Measurements from ENCODE around the gene DYNC1LI2. TPM values are rescaled to one million over a fixed set of nuclear protein-coding genes. Genes with fewer than 3 reads are reported as not detected.

Gene DYNC1LI2
- total RNA-seq, 1 experiment from 2014 or later = 97.7 TPM

- H3K36me3 Mint-ChIP-seq (ENCODE audit: insufficient read depth, unreplicated experiment) = no peaks in the 10 kb centered on the region
- TF ChIP-seq CTCF (IDR thresholded peaks at IDR 0.05; ENCODE audit: unreplicated experiment) = no peak
- H3K9me3 Mint-ChIP-seq (ENCODE audit: unreplicated experiment) = peaks cover 9% of the 10 kb centered on the region
- H3K4me3 Mint-ChIP-seq (ENCODE audit: unreplicated experiment) = no peak overlapping the region
- H3K27me3 Mint-ChIP-seq (ENCODE audit: insufficient read depth, unreplicated experiment) = no peaks in the 10 kb centered on the region
- ChIA-PET CTCF (interaction anchor here (0.7 to 1.6 kb wide), 7 partner anchors 10 to 190 kb away, joined by 3 to 6 read pairs (median 3); no protein-coding TSS in a partner anchor), POLR2A (interaction anchor here (1.2 kb wide), 1 partner anchor 44 kb away, joined by 3 read pairs; no protein-coding TSS in a partner anchor)
- no peak overlapping the region for H3K27ac Mint-ChIP-seq (ENCODE audit: low read depth, unreplicated experiment)
- DNase-seq (ENCODE audit: unreplicated experiment) = no peak
- BruUV-seq (replicated peaks) = no TSS peak
- peaks cover 10% of the 10 kb centered on the region for H3K4me1 Mint-ChIP-seq (ENCODE audit: insufficient read depth, unreplicated experiment)
- intact Hi-C loops (cut with micrococcal nuclease) = no loop called here
Measured at GRCh38 chr16:66712512-66712911, 38.9 kb downstream of the DYNC1LI2 start.

DNA sequence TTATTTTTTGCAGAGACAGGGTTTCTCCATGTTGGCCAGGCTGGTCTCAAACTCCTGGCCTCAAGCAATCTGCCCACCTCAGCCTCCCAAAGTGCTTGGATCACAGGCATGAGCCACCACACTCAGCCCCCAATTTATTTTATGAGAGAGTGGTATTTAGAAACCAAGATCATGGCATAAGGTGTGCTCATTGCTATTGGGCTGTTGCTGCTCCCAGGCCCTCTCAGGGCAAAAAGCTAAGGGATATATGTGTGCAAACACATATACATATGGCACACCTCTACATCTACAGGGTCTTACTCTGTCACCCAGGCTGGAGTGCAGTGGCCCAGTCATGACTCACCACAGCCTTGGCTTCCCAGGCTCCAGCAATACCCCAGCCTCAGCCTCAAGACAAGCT, 39.8 kb downstream of the DYNC1LI2 start:
- ChIA-PET CTCF (interaction anchor here (1.0 to 1.2 kb wide), 3 partner anchors 16 to 32 kb away, joined by 3 read pairs; no protein-coding TSS in a partner anchor), POLR2A (no interaction called here)
- Mint-ChIP-seq H3K9me3 (ENCODE audit: unreplicated experiment) (peaks cover 9% of the 10 kb centered on the region), H3K27me3 (ENCODE audit: insufficient read depth, unreplicated experiment) (no peaks in the 10 kb centered on the region), H3K36me3 (ENCODE audit: insufficient read depth, unreplicated experiment) (no peaks in the 10 kb centered on the region), H3K4me1 (ENCODE audit: insufficient read depth, unreplicated experiment) (peaks cover 10% of the 10 kb centered on the region), H3K27ac (ENCODE audit: low read depth, unreplicated experiment) (no peak overlapping the region), H3K4me3 (ENCODE audit: unreplicated experiment) (no peak overlapping the region)
- BruUV-seq (replicated peaks) = no TSS peak
- DNase-seq (ENCODE audit: unreplicated experiment) = no peak
- intact Hi-C loops (cut with micrococcal nuclease) = no loop called here
- no peak for TF ChIP-seq CTCF (IDR thresholded peaks at IDR 0.05; ENCODE audit: unreplicated experiment)

GRCh38 chr16:66706506-66706880, 44.9 kb downstream of the DYNC1LI2 start:
- H3K27me3 Mint-ChIP-seq (ENCODE audit: insufficient read depth, unreplicated experiment) = no peaks in the 10 kb centered on the region
- intact Hi-C loops (cut with micrococcal nuclease) = no loop called here
- ChIA-PET POLR2A (no interaction called here), CTCF (interaction anchor here (1.3 kb wide), 1 partner anchor 24 kb away, joined by 3 read pairs; no protein-coding TSS in a partner anchor)
- H3K4me3 Mint-ChIP-seq (ENCODE audit: unreplicated experiment) = no peak overlapping the region
- H3K36me3 Mint-ChIP-seq (ENCODE audit: insufficient read depth, unreplicated experiment) = no peaks in the 10 kb centered on the region
- H3K27ac Mint-ChIP-seq (ENCODE audit: low read depth, unreplicated experiment) = no peak overlapping the region
- no peak for DNase-seq (ENCODE audit: unreplicated experiment)
- H3K9me3 Mint-ChIP-seq (ENCODE audit: unreplicated experiment) = no peaks in the 10 kb centered on the region
- BruUV-seq (replicated peaks) = no TSS peak
- H3K4me1 Mint-ChIP-seq (ENCODE audit: insufficient read depth, unreplicated experiment) = no peaks in the 10 kb centered on the region
- TF ChIP-seq CTCF (IDR thresholded peaks at IDR 0.05; ENCODE audit: unreplicated experiment) = no peak

DNA sequence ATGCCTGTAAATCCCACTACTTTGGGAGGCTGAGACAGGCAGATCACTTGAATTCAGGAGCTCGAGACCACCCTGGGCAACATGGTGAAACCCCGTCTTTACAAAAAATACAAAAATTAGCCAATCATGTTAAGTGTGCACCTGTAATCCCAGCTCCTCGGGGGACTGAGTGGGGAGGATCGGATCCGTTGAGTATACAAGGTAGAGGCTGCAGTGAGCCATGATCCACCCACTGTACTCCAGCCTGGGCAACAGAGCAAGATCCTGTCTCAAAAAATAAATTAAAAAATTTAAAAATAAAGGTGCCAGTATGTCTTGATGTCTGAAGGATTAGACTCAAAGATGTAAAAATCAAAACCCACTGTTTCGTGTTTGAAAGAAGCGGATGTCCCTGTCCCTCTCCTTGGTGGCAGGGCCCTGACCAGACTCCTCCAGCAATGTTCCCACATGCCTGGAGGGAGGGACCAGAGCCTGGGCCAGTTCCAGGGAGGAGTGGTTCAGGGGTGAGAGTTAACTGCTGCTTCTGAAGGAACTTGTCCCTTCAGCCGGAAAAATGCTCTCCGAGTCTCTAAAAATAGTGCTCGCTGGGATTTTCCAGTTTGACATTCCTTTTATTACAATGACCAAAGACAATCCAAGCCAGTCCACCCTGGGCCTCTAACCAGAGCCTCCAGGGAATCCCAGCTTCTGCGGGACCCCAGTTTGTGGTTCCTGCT, 45.5 kb downstream of the DYNC1LI2 start:
- H3K27ac Mint-ChIP-seq (ENCODE audit: low read depth, unreplicated experiment) = no peak overlapping the region
- H3K36me3 Mint-ChIP-seq (ENCODE audit: insufficient read depth, unreplicated experiment) = no peaks in the 10 kb centered on the region
- H3K4me3 Mint-ChIP-seq (ENCODE audit: unreplicated experiment) = no peak overlapping the region
- intact Hi-C loops (cut with micrococcal nuclease) = no loop called here
- no peaks in the 10 kb centered on the region for H3K27me3 Mint-ChIP-seq (ENCODE audit: insufficient read depth, unreplicated experiment)
- DNase-seq (ENCODE audit: unreplicated experiment) = no peak
- TF ChIP-seq CTCF (IDR thresholded peaks at IDR 0.05; ENCODE audit: unreplicated experiment) = no peak
- no peaks in the 10 kb centered on the region for H3K4me1 Mint-ChIP-seq (ENCODE audit: insufficient read depth, unreplicated experiment)
- CTCF ChIA-PET = interaction anchor here (1.2 to 1.3 kb wide), 2 partner anchors 9 to 24 kb away, joined by 3 read pairs; no protein-coding TSS in a partner anchor
- POLR2A ChIA-PET = no interaction called here
- H3K9me3 Mint-ChIP-seq (ENCODE audit: unreplicated experiment) = no peaks in the 10 kb centered on the region
- BruUV-seq (replicated peaks) = no TSS peak
